ENCODE results near the gene FPGS.

The FPGS gene

GRCh38 chr9:127761491-127761956 lies 41.2 kb upstream of the FPGS start:
- no peaks in the 10 kb centered on the region for H3K9me3 ChIP-seq (ENCODE audit: severe bottlenecking)
- no peaks in the 10 kb centered on the region for H3K36me3 ChIP-seq (ENCODE audit: low read depth)
- H3K27me3 ChIP-seq (ENCODE audit: insufficient read depth, poor library complexity, severe bottlenecking), result no peaks in the 10 kb centered on the region
- ATAC-seq (ENCODE audit: low read depth) (no peak; the same call in 2 of the 3 replicates), DNase-seq (ENCODE audit: low spot score) (no peak)
- H3K27ac ChIP-seq (ENCODE audit: poor library complexity, severe bottlenecking), result no peak overlapping the region
- no peak overlapping the region for H3K4me3 ChIP-seq (ENCODE audit: severe bottlenecking)
- H3K4me1 ChIP-seq (ENCODE audit: insufficient read depth, poor library complexity, severe bottlenecking), result no peaks in the 10 kb centered on the region
- no peak for TF ChIP-seq CTCF (IDR thresholded peaks at IDR 0.05; ENCODE audit: poor library complexity, severe bottlenecking)

GRCh38 chr9:127762111-127762676 lies 40.5 kb upstream of the FPGS start:
- no peak for DNase-seq (ENCODE audit: low spot score)
- Histone ChIP-seq H3K4me1 (ENCODE audit: insufficient read depth, poor library complexity, severe bottlenecking) (no peaks in the 10 kb centered on the region), H3K27me3 (ENCODE audit: insufficient read depth, poor library complexity, severe bottlenecking) (no peaks in the 10 kb centered on the region), H3K4me3 (ENCODE audit: severe bottlenecking) (no peak overlapping the region), H3K27ac (ENCODE audit: poor library complexity, severe bottlenecking) (no peak overlapping the region), H3K36me3 (ENCODE audit: low read depth) (no peaks in the 10 kb centered on the region), H3K9me3 (ENCODE audit: severe bottlenecking) (no peaks in the 10 kb centered on the region)
- ATAC-seq (ENCODE audit: low read depth), result no peak
- no peak for TF ChIP-seq CTCF (IDR thresholded peaks at IDR 0.05; ENCODE audit: poor library complexity, severe bottlenecking)

GRCh38 chr9:127763918-127764384 lies 38.7 kb upstream of the FPGS start:
- DNase-seq (ENCODE audit: low spot score), result no peak
- ATAC-seq (ENCODE audit: low read depth), result peak; percentile 60; the same call in 2 of the 3 replicates

GRCh38 chr9:127765418-127765817 lies 37.3 kb upstream of the FPGS start:
- no peak overlapping the region for H3K4me3 ChIP-seq (ENCODE audit: severe bottlenecking)
- H3K36me3 ChIP-seq (ENCODE audit: low read depth), result no peaks in the 10 kb centered on the region
- no peak for ATAC-seq (ENCODE audit: low read depth)
- no peak for DNase-seq (ENCODE audit: low spot score)
- peaks cover under 1% of the 10 kb centered on the region for H3K4me1 ChIP-seq (ENCODE audit: insufficient read depth, poor library complexity, severe bottlenecking)
- H3K9me3 ChIP-seq (ENCODE audit: severe bottlenecking), result no peaks in the 10 kb centered on the region
- TF ChIP-seq CTCF (IDR thresholded peaks at IDR 0.05; ENCODE audit: poor library complexity, severe bottlenecking), result no peak
- H3K27ac ChIP-seq (ENCODE audit: poor library complexity, severe bottlenecking), result no peak overlapping the region
- H3K27me3 ChIP-seq (ENCODE audit: insufficient read depth, poor library complexity, severe bottlenecking), result no peaks in the 10 kb centered on the region

More at GRCh38 chr9:127763918-127764384, 38.7 kb upstream of the FPGS start:
- no peaks in the 10 kb centered on the region for H3K36me3 ChIP-seq (ENCODE audit: low read depth)
- H3K4me1 ChIP-seq (ENCODE audit: insufficient read depth, poor library complexity, severe bottlenecking), result no peaks in the 10 kb centered on the region
- H3K27ac ChIP-seq (ENCODE audit: poor library complexity, severe bottlenecking), result no peak overlapping the region
- no peaks in the 10 kb centered on the region for H3K9me3 ChIP-seq (ENCODE audit: severe bottlenecking)
- no peak for TF ChIP-seq CTCF (IDR thresholded peaks at IDR 0.05; ENCODE audit: poor library complexity, severe bottlenecking)
- H3K27me3 ChIP-seq (ENCODE audit: insufficient read depth, poor library complexity, severe bottlenecking), result no peaks in the 10 kb centered on the region
- no peak overlapping the region for H3K4me3 ChIP-seq (ENCODE audit: severe bottlenecking)

GRCh38 chr9:127767410-127767809 lies 35.3 kb upstream of the FPGS start:
- DNase-seq (ENCODE audit: low spot score), result no peak

More at GRCh38 chr9:127767410-127767809, 35.3 kb upstream of the FPGS start:
- H3K9me3 ChIP-seq (ENCODE audit: severe bottlenecking), result no peaks in the 10 kb centered on the region
- no peaks in the 10 kb centered on the region for H3K36me3 ChIP-seq (ENCODE audit: low read depth)
- no peak overlapping the region for H3K27ac ChIP-seq (ENCODE audit: poor library complexity, severe bottlenecking)
- peaks cover 5% of the 10 kb centered on the region for H3K4me1 ChIP-seq (ENCODE audit: insufficient read depth, poor library complexity, severe bottlenecking)
- TF ChIP-seq CTCF (IDR thresholded peaks at IDR 0.05; ENCODE audit: poor library complexity, severe bottlenecking), result no peak
- H3K4me3 ChIP-seq (ENCODE audit: severe bottlenecking), result no peak overlapping the region
- H3K27me3 ChIP-seq (ENCODE audit: insufficient read depth, poor library complexity, severe bottlenecking), result no peaks in the 10 kb centered on the region
- no peak for ATAC-seq (ENCODE audit: low read depth)
